Coronary artery (tissue), 2 donors: ENCODE data around the gene ZDHHC14.

Experiments
- DNase-seq: peaks from one replicate; pipeline ENCODE4 v3.0.0-alpha.2; 2017; ENCODE audit warnings: low spot score
- H3K27ac ChIP-seq, 2 donors: fragments of 200-600 bp; sonication (generic); one replicate each; pipeline ENCODE4 v1.5.1; 2016 to 2019
- H3K4me3 ChIP-seq: fragments of 200-600 bp; sonication (generic); 2 replicates; pipeline ENCODE4 v1.5.1; 2016; ENCODE audit warnings: mild to moderate bottlenecking, moderate library complexity
- TF ChIP-seq, protein P1 (sequence below): fragments of 200-600 bp; sonication (generic); IDR thresholded peaks from one replicate; pipeline ENCODE4 v1.5.1; 2019; ENCODE audit warnings: antibody characterized with exemption

Gene ZDHHC14

DNA sequence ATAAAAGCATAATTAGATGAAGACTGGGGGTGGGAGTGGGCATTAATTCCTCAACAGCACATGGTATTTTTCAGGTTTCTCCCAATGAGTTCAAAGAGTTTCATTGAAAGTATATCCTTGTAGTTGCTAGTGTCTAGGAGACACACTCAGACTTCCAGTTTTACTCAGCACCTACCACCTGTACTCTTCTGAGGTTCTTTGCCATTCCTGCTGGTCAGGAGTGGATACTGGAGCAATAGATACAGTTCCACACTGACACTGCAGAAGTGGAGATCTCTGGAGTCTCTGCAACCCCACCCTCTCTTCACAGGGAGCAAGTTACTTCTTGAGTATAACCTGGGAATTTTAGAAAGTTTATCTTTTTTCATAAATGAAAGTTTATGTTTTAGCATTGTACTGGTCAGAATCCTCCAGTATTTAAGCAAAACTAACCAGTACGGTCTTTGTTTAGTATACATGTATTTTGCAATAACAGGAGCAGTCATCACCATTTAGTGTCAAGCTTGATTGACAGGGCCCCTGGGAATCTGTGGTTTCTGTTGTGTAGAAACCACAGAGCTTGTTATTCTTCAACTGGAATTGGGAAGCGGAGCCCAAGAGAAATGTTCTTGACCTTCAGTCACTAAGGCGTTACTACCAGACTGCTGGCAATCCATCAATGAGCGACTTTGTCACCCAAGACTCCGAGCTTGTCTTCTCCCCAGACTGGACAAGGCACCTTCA lies 148.1 kb downstream of the ZDHHC14 start:
- Histone ChIP-seq H3K27ac (no peak overlapping the region), H3K4me3 (no peak overlapping the region)
- TF ChIP-seq, protein P1, sequence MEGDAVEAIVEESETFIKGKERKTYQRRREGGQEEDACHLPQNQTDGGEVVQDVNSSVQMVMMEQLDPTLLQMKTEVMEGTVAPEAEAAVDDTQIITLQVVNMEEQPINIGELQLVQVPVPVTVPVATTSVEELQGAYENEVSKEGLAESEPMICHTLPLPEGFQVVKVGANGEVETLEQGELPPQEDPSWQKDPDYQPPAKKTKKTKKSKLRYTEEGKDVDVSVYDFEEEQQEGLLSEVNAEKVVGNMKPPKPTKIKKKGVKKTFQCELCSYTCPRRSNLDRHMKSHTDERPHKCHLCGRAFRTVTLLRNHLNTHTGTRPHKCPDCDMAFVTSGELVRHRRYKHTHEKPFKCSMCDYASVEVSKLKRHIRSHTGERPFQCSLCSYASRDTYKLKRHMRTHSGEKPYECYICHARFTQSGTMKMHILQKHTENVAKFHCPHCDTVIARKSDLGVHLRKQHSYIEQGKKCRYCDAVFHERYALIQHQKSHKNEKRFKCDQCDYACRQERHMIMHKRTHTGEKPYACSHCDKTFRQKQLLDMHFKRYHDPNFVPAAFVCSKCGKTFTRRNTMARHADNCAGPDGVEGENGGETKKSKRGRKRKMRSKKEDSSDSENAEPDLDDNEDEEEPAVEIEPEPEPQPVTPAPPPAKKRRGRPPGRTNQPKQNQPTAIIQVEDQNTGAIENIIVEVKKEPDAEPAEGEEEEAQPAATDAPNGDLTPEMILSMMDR: no peak
- no peak for DNase-seq

- Histone ChIP-seq H3K4me3 (no peak overlapping the region), H3K27ac (no peak overlapping the region)
- DNase-seq: no peak
- TF ChIP-seq, protein P1: no peak
Measured at GRCh38 chr6:157529654-157530039, 148.7 kb downstream of the ZDHHC14 start.

GRCh38 chr6:157530126-157530525 lies 149.1 kb downstream of the ZDHHC14 start:
- H3K4me3 ChIP-seq: no peak overlapping the region
- TF ChIP-seq, protein P1: no peak
- DNase-seq: no peak
- H3K27ac ChIP-seq: no peak overlapping the region

DNA sequence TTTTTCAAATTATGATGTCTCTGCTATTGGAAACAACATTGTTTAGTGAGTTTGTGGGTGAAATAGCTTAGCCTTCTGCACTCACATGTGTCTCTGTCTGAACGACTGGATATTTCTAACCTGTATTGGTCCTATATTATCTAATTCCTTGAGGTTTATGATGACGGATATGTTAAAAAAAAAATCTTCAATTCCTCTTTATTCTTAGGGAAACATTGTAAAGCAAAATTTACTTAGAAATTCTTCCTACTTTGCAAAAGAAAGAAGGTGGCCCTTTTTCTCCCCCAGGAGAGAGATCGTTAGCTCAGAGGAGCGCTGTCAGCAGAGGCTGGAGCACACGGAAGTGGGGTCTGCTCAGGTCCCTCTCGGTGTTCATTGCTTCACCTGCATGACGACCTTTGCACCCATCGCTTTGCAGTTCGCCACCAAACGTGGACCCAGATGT lies 149.8 kb downstream of the ZDHHC14 start:
- TF ChIP-seq, protein P1: no peak
- H3K4me3 ChIP-seq: no peak overlapping the region
- no peak overlapping the region for H3K27ac ChIP-seq
- no peak for DNase-seq

- TF ChIP-seq, protein P1: no peak
- H3K4me3 ChIP-seq: no peak overlapping the region
- no peak for DNase-seq
- H3K27ac ChIP-seq: no peak overlapping the region
Measured at GRCh38 chr6:157531169-157531985, 150.4 kb downstream of the ZDHHC14 start.

DNA sequence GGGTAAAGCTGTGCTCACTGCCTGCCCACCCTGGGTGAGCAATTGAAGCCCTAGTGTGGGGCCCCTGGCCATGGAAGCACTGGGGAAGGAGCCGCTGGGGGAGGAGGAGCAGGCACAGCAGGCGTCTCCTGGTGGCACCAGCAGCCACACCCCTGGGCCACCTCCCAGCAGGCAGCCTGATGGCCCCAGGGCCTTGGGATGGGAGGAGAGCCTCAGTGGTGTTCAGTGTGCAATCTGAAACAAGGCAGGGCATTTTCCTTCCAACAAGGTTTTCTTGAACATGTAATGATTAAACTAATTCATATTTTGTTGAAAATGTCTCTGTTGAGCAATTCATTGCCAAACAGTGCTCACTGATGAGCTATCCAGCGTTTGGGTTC lies 151.0 kb downstream of the ZDHHC14 start:
- no peak for DNase-seq
- TF ChIP-seq, protein P1: no peak
- no peak overlapping the region for H3K27ac ChIP-seq
- H3K4me3 ChIP-seq: no peak overlapping the region
